Measurements from ENCODE around the gene TMEM181. TPM values are rescaled to one million over a fixed set of nuclear protein-coding genes. Genes with fewer than 3 reads are reported as not detected.

TMEM181 gene
- total RNA-seq, 1 experiment from 2014 or later: 18.7 TPM

DNA sequence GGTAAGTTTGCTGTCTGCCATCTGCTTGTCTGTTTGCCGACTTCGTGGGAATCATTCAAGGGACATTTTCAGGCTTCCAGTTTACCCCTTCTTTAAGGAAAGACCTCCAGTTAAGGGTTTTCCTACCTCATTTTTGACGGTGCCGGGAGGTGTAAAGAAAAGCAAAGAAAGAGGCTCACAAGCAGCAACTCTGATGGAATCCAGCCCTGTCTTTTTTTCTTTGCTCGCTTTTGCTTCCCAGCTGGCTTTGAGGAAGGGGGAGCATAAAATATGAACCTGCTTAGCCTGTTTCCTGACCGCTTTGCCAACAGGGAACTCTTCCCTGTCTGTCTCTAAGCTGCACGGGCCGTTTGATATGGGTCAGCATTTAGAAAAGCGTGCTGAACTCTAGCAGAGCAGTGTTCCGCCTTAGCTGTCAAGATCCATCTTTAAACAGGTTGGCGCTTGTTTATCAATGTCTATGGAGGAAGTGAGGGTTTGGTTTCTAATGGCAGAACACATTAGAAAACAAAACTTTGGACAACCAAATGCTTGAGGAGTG, 103.8 kb downstream of the TMEM181 start:
- peak in 1 of 2 experiments; percentile 71 for DNase-seq
- no peaks in the 10 kb centered on the region for H4K20me1 ChIP-seq (ENCODE audit: insufficient read depth)
- H3K4me1 ChIP-seq (replicated peaks; ENCODE audit: insufficient read depth): peaks cover 83% of the 10 kb centered on the region
- H3K27me3 ChIP-seq (ENCODE audit: insufficient read depth, low read depth): no peaks in the 10 kb centered on the region
- TF ChIP-seq, protein P1, sequence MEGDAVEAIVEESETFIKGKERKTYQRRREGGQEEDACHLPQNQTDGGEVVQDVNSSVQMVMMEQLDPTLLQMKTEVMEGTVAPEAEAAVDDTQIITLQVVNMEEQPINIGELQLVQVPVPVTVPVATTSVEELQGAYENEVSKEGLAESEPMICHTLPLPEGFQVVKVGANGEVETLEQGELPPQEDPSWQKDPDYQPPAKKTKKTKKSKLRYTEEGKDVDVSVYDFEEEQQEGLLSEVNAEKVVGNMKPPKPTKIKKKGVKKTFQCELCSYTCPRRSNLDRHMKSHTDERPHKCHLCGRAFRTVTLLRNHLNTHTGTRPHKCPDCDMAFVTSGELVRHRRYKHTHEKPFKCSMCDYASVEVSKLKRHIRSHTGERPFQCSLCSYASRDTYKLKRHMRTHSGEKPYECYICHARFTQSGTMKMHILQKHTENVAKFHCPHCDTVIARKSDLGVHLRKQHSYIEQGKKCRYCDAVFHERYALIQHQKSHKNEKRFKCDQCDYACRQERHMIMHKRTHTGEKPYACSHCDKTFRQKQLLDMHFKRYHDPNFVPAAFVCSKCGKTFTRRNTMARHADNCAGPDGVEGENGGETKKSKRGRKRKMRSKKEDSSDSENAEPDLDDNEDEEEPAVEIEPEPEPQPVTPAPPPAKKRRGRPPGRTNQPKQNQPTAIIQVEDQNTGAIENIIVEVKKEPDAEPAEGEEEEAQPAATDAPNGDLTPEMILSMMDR (conservative IDR thresholded peaks at IDR 0.05): no peak
- no peak for TF ChIP-seq EZH2 (IDR thresholded peaks at IDR 0.05; ENCODE audit: low read depth)
- 0 out of 2 replicates have a peak overlapping the region, but pooled peaks have one; percentile 11 for H3K27ac ChIP-seq
- H3K4me3 ChIP-seq: no peak overlapping the region
- no TSS peak for BruUV-seq (replicated peaks)
- ChIA-PET POLR2A (ENCODE audit: unreplicated experiment) (no interaction called here), CTCF (no interaction called here)
- no peaks in the 10 kb centered on the region for H3K9me2 ChIP-seq (ENCODE audit: insufficient read depth)
- intact Hi-C loops (cut with micrococcal nuclease; ENCODE audit: unreplicated experiment): no loop called here
- no peak overlapping the region for H2AFZ ChIP-seq
- 0 out of 2 replicates have a peak, but pooled peaks cover 6% of the 10 kb centered on the region for H3K36me3 ChIP-seq (ENCODE audit: low read depth)
- H3K9me3 ChIP-seq (ENCODE audit: insufficient read depth, low read depth): no peaks in the 10 kb centered on the region
- H3K79me2 ChIP-seq (ENCODE audit: low read depth): peaks cover 5% of the 10 kb centered on the region
- peaks cover 46% of the 10 kb centered on the region for H3F3A ChIP-seq (ENCODE audit: insufficient read depth, low read depth)
- H3K4me2 ChIP-seq: peak overlapping the region; percentile 5; the same call in 1 of the 2 replicates

DNA sequence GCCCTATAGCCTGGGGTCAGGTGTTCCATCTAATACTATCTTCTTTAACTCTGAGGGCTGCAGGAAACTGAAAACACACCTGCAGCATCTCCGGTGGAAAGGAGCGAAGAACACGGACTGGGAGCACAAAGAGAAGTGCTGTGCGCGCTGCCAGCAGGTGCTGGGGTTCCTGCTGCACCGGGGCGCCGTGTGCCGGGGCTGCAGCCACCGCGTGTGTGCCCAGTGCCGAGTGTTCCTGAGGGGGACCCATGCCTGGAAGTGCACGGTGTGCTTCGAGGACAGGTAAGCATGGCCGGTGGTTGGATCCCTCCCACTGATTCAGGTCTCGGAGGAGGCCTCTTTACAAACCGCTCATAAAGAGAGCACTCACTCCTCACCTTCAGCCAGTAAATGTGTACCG, 105.4 kb downstream of the TMEM181 start:
- 0 out of 2 replicates have a peak, but pooled peaks cover 6% of the 10 kb centered on the region for H3K36me3 ChIP-seq (ENCODE audit: low read depth)
- DNase-seq: no peak
- no peaks in the 10 kb centered on the region for H3K9me3 ChIP-seq (ENCODE audit: insufficient read depth, low read depth)
- H3K4me3 ChIP-seq: no peak overlapping the region
- H4K20me1 ChIP-seq (ENCODE audit: insufficient read depth): no peaks in the 10 kb centered on the region
- ChIA-PET CTCF (no interaction called here), POLR2A (ENCODE audit: unreplicated experiment) (no interaction called here)
- H3K4me2 ChIP-seq: peak overlapping the region; percentile 86; the same call in 1 of the 2 replicates
- H3F3A ChIP-seq (ENCODE audit: insufficient read depth, low read depth): peaks cover 45% of the 10 kb centered on the region
- peaks cover 90% of the 10 kb centered on the region for H3K4me1 ChIP-seq (replicated peaks; ENCODE audit: insufficient read depth)
- H3K27me3 ChIP-seq (ENCODE audit: insufficient read depth, low read depth): no peaks in the 10 kb centered on the region
- H3K9me2 ChIP-seq (ENCODE audit: insufficient read depth): no peaks in the 10 kb centered on the region
- H3K79me2 ChIP-seq (ENCODE audit: low read depth): no peaks in the 10 kb centered on the region; the same call in 1 of the 2 replicates
- TF ChIP-seq, protein P1 (conservative IDR thresholded peaks at IDR 0.05): no peak
- TF ChIP-seq EZH2 (IDR thresholded peaks at IDR 0.05; ENCODE audit: low read depth): no peak
- intact Hi-C loops (cut with micrococcal nuclease; ENCODE audit: unreplicated experiment): no loop called here
- H2AFZ ChIP-seq: no peak overlapping the region
- peak overlapping the region; percentile 98 for H3K27ac ChIP-seq
- BruUV-seq (replicated peaks): no TSS peak

DNA sequence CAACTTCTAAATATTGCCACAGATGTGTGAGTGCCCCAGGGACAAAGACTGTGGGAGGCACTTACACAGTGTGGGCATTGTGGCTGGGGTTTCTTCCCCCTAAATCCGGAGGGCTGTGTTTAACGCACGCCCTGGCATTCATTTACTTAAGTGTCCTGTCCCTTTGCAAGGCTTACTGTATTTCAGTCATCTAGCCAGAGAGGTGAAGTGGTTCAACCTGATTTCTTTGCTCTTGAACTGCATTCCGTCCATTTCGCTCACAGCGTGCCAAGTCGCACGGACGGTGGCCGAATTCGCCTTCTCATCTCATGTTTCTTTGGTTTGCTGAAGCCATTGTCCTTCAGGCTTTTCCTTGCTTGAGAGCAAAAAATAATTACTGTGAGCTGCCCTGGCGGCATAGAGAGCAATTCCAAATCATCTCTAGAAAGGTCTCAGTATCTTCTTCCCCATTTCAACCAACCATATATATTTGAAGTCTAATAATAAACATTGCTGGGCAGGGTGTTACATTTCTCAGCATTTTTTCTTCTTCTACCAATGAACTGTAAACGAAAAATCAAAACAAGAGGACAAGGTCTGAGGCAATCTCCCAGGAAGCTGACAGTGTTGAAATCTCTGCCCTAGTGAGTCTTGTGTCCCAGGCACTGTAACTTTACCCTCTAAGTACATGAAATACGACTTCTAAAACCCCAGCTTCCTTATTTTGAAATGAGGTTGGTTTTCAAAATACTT, 106.9 kb downstream of the TMEM181 start:
- BruUV-seq (replicated peaks): no TSS peak
- no peaks in the 10 kb centered on the region for H3K27me3 ChIP-seq (ENCODE audit: insufficient read depth, low read depth)
- DNase-seq: peak; percentile 68 to 95
- peak overlapping the region; percentile 98 for H3K27ac ChIP-seq
- peak overlapping the region; percentile 46; the same call in 1 of the 2 replicates for H3K4me3 ChIP-seq
- H3K79me2 ChIP-seq (ENCODE audit: low read depth): no peaks in the 10 kb centered on the region; the same call in 1 of the 2 replicates
- H3K4me2 ChIP-seq: peak overlapping the region; percentile 86
- H3K9me3 ChIP-seq (ENCODE audit: insufficient read depth, low read depth): no peaks in the 10 kb centered on the region
- CTCF ChIA-PET: interaction anchor here (0.6 to 0.7 kb wide), 2 partner anchors 25 to 455 kb away, joined by 4 read pairs; no protein-coding TSS in a partner anchor
- TF ChIP-seq, protein P1 (conservative IDR thresholded peaks at IDR 0.05): no peak
- no peak for TF ChIP-seq EZH2 (IDR thresholded peaks at IDR 0.05; ENCODE audit: low read depth)
- 0 out of 2 replicates have a peak, but pooled peaks cover 6% of the 10 kb centered on the region for H3K36me3 ChIP-seq (ENCODE audit: low read depth)
- POLR2A ChIA-PET (ENCODE audit: unreplicated experiment): interaction anchor here (0.7 kb wide), 1 partner anchor 366 kb away, joined by 4 read pairs; no protein-coding TSS in a partner anchor
- peak overlapping the region; percentile 62 for H2AFZ ChIP-seq
- no peaks in the 10 kb centered on the region for H3K9me2 ChIP-seq (ENCODE audit: insufficient read depth)
- H3K4me1 ChIP-seq (replicated peaks; ENCODE audit: insufficient read depth): peaks cover 76% of the 10 kb centered on the region
- peaks cover 40% of the 10 kb centered on the region for H3F3A ChIP-seq (ENCODE audit: insufficient read depth, low read depth)
- H4K20me1 ChIP-seq (ENCODE audit: insufficient read depth): no peaks in the 10 kb centered on the region
- intact Hi-C loops (cut with micrococcal nuclease; ENCODE audit: unreplicated experiment): loop anchor here (2.0 kb wide), 1 partner anchor 22 kb away; the partner anchor contains the start of gene DYNLT1

All from PC-9 (cell line).